Measurements from ENCODE around the gene BANP. TPM values are rescaled to one million over a fixed set of nuclear protein-coding genes. Genes with fewer than 3 reads are reported as not detected.

BANP gene
- total and polyA plus RNA-seq, 2 of the 8 experiments (the other 6 are each of a cell fraction or from before 2014, with no cell fraction given), result 25.8 to 39.8 TPM

GRCh38 chr16:88002749-88003148 is 51.5 kb downstream of the BANP start:
- Histone ChIP-seq H3K4me3 (ENCODE audit: extremely low read depth in 1 of 4, insufficient read depth in 2 of 4, low read depth in 3 of 4, low read length in 4 of 4) (no peak overlapping the region), H3K18ac (ENCODE audit: extremely low read depth, low read length) (no peak overlapping the region), H3K79me1 (ENCODE audit: low read depth, low read length) (peaks cover 14% of the 10 kb centered on the region; the same call in 1 of the 2 replicates), H3K27ac (ENCODE audit: low read depth, low read length) (no peak overlapping the region), H3K4me1 (replicated peaks in 1 of 4; ENCODE audit: control insufficient read depth in 3 of 4, insufficient read depth in 4 of 4, low read length in 3 of 4) (no peaks in the 10 kb centered on the region), H4K20me1 (replicated peaks in 1 of 2; ENCODE audit: control insufficient read depth in 1 of 2, insufficient read depth in 2 of 2, low read length in 2 of 2) (peaks cover 2 to 3% of the 10 kb centered on the region in 2 experiments), H3K14ac (ENCODE audit: insufficient read length) (no peak overlapping the region), H4K91ac (replicated peaks; ENCODE audit: insufficient read length, low read length) (no peak overlapping the region), H2BK120ac (replicated peaks; ENCODE audit: low read depth, low read length) (no peak overlapping the region), H2BK20ac (ENCODE audit: low read length) (no peak overlapping the region), H3K23ac (ENCODE audit: insufficient read length) (no peak overlapping the region), H3K9me3 (ENCODE audit: insufficient read depth in 2 of 2, low read depth in 1 of 2, low read length in 1 of 2) (no peaks in the 10 kb centered on the region), H4K8ac (ENCODE audit: extremely low read depth, insufficient read depth, low read length) (no peak overlapping the region), H4K5ac (ENCODE audit: insufficient read length, low read depth, low read length) (no peak overlapping the region), H2AK5ac (ENCODE audit: low read depth, low read length) (no peak overlapping the region), H2BK12ac (ENCODE audit: low read depth, low read length) (no peak overlapping the region), H2BK5ac (ENCODE audit: low read depth, low read length) (no peak overlapping the region), H3K23me2 (ENCODE audit: low read depth, low read length) (no peaks in the 10 kb centered on the region), H3K79me2 (ENCODE audit: control insufficient read depth in 1 of 2, insufficient read depth in 2 of 2, low read length in 2 of 2) (peaks cover 0 to 3% of the 10 kb centered on the region in 2 experiments; a peak in 2 of 4 replicates), H2BK15ac (ENCODE audit: low read length) (no peak overlapping the region), H3K9ac (replicated peaks in 1 of 4; ENCODE audit: extremely low read depth in 1 of 4, low read depth in 3 of 4, low read length in 3 of 4) (no peak overlapping the region), H3K36me3 (ENCODE audit: control insufficient read depth in 2 of 4, insufficient read depth in 4 of 4, low read length in 3 of 4) (peaks cover 0 to 6% (median 4%) of the 10 kb centered on the region in 4 experiments; a peak in 4 of 8 replicates), H3K4ac (replicated peaks; ENCODE audit: insufficient read length, low read depth, low read length) (no peak overlapping the region), H3K4me2 (ENCODE audit: insufficient read depth in 1 of 2, low read depth in 2 of 2, low read length in 2 of 2) (no peak overlapping the region), H2AFZ (ENCODE audit: low read length) (no peak overlapping the region), H3K56ac (replicated peaks; ENCODE audit: insufficient read length, low read depth, low read length) (no peak overlapping the region), H3K27me3 (replicated peaks in 1 of 4; ENCODE audit: control insufficient read depth in 3 of 4, extremely low read depth in 1 of 4, insufficient read depth in 3 of 4, low read length in 3 of 4) (no peaks in the 10 kb centered on the region)
- CTCF ChIA-PET (ENCODE audit: partially characterized antibody), result interaction anchor here (0.6 to 4.5 kb wide), 4 partner anchors 9 to 21 kb away, joined by 3 to 27 read pairs (median 4); no protein-coding TSS in a partner anchor
- no peak for DNase-seq (ENCODE audit: low read depth in 1 of 2, low spot score in 2 of 2)
- 85% methylated on average over 4 of the region's 4 CpGs; no CpG with 5 or more reads in 1 of the 2 experiments for WGBS, 2 experiments (ENCODE audit: extremely low coverage in 1 of 2, insufficient coverage in 1 of 2, insufficient read length in 1 of 2, insufficient replicate concordance in 2 of 2, low coverage in 1 of 2, low lambda C conversion rate in 2 of 2, missing lambda C conversion rate in 1 of 2)
- no peak for FAIRE-seq
- POLR2A ChIA-PET (ENCODE audit: partially characterized antibody), result no interaction called here
- no peak for TF ChIP-seq CTBP2 (IDR thresholded peaks at IDR 0.05; ENCODE audit: borderline replicate concordance, insufficient read depth, insufficient read length, low read length)
- no peak for TF ChIP-seq RFX5 (IDR thresholded peaks at IDR 0.05; ENCODE audit: borderline replicate concordance, low read depth, low read length)
- TF ChIP-seq PHF8 (conservative IDR thresholded peaks at IDR 0.05; ENCODE audit: low read depth, low read length), result no peak
- TF ChIP-seq CHD2 (IDR thresholded peaks at IDR 0.05; ENCODE audit: low read length), result no peak
- no peak for TF ChIP-seq CHD1 (IDR thresholded peaks at IDR 0.05; ENCODE audit: low read depth, low read length)
- TF ChIP-seq E2F6 (IDR thresholded peaks at IDR 0.05), result no peak
- no peak for TF ChIP-seq KDM1A (IDR thresholded peaks at IDR 0.05; ENCODE audit: borderline replicate concordance, low read length)
- TF ChIP-seq POLR2AphosphoS5 (IDR thresholded peaks at IDR 0.05; ENCODE audit: low read depth, low read length), result no peak
- no peak for TF ChIP-seq HDAC2 (IDR thresholded peaks at IDR 0.05; ENCODE audit: borderline replicate concordance in 1 of 2, low read depth in 2 of 2, low read length in 2 of 2)
